Activated T-helper 1 cell treated with anti-CD3 and anti-CD28 coated beads, Interleukin-12 subunit alpha, Interleukin-12 subunit beta, Interleukin-2, Interleukin-4 antibody, amounts not matched to agents 30 ng/mL and 10 ng/mL and 1 ng/mL, durations not matched to agents 14 hours and 24 hours and 36 hours (primary cell): Measurements from ENCODE around the gene OR10P1. TPM values are rescaled to one million over a fixed set of nuclear protein-coding genes. Genes with fewer than 3 reads are reported as not detected.

Source experiments
- DNase-seq: peaks from one replicate; pipeline ENCODE4 v3.0.0; 2021; ENCODE audit warnings: low spot score
- H3K27ac Mint-ChIP-seq: one replicate; pipeline ENCODE4 v1.8.0; 2021; ENCODE audit warnings: mild to moderate bottlenecking, mixed read lengths
- H3K27me3 Mint-ChIP-seq: one replicate; pipeline ENCODE4 v1.8.0; 2022; ENCODE audit warnings: mild to moderate bottlenecking, moderate library complexity, mixed read lengths; ENCODE audit not compliant: insufficient read depth
- H3K36me3 Mint-ChIP-seq: one replicate; pipeline ENCODE4 v1.8.0; 2021; ENCODE audit warnings: low read depth, mixed read lengths
- H3K4me1 Mint-ChIP-seq: one replicate; pipeline ENCODE4 v1.8.0; 2021; ENCODE audit warnings: low read depth, mixed read lengths
- H3K4me3 Mint-ChIP-seq: one replicate; pipeline ENCODE4 v1.8.0; 2021; ENCODE audit warnings: mild to moderate bottlenecking, moderate library complexity, mixed read lengths
- H3K9me3 Mint-ChIP-seq: one replicate; pipeline ENCODE4 v1.8.0; 2021; ENCODE audit warnings: mixed read lengths
- intact Hi-C: fragments of 100-400 bp; cut with micrococcal nuclease; formaldehyde crosslinking; loops from one replicate; pipeline ENCODE4 v1.15.1; 2024
- total RNA-seq: library from RNA; stranded (reverse); gene quantifications from 2 replicates; pipeline ENCODE4 v1.2.3, GENCODE V29; 2022

Gene OR10P1
- total RNA-seq, 1 donor from 2014 or later: not detected

DNA sequence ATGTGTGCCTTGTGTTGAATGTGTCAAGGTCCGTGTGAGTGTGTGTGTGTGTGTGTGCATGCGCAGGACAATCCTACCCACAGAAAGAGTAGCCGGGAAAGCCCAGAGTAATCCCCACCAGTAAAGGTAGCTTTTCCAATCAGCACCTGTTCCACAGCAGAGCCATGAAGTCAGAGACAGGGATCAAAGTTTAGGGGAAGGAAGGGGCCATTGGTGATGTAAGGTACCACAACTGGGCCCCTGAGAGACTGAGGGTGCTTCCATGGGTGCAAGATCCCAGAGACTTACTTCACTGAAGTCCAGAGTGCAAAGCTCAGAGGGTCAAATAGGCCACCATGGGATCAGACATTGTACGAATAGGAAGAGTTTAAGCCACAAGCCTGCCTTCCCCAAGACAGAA lies 20.5 kb downstream of the OR10P1 start:
- intact Hi-C loops: loop anchor here (2.0 kb wide), 2 partner anchors 28 to 38 kb away; no protein-coding TSS in a partner anchor

DNA sequence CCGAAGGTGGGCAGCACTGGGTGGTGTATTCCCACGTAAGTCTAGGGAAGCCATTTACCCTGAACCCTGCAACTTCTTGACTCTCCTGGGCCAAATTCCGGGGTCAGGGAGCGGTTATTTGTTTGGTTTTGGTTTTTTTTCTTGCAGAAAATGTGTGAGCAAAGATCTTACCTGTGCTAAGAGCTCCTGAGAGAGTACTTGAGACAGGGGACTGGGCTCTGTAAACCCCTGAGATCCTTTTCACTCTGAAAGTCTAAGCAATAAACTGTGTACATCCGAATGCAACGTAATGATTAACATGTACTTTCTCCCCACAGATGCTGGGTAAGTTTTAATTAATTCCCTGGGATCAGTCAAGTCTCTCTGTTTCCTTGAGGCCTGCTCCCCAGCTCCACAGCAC lies 21.5 kb downstream of the OR10P1 start:
- DNase-seq: no peak
- Mint-ChIP-seq H3K27ac (no peak overlapping the region), H3K27me3 (peaks cover 23% of the 10 kb centered on the region), H3K4me3 (no peak overlapping the region), H3K9me3 (no peaks in the 10 kb centered on the region), H3K36me3 (no peaks in the 10 kb centered on the region), H3K4me1 (no peaks in the 10 kb centered on the region)
- intact Hi-C loops: no loop called here

More for the DNA sequence above, 20.5 kb downstream of the OR10P1 start:
- no peak for DNase-seq
- Mint-ChIP-seq H3K27me3 (peaks cover 17% of the 10 kb centered on the region), H3K4me1 (no peaks in the 10 kb centered on the region), H3K36me3 (no peaks in the 10 kb centered on the region), H3K27ac (no peak overlapping the region), H3K4me3 (no peak overlapping the region), H3K9me3 (no peaks in the 10 kb centered on the region)

- Mint-ChIP-seq H3K36me3 (no peaks in the 10 kb centered on the region), H3K9me3 (no peaks in the 10 kb centered on the region), H3K4me1 (no peaks in the 10 kb centered on the region), H3K4me3 (no peak overlapping the region), H3K27ac (no peak overlapping the region), H3K27me3 (peaks cover 25% of the 10 kb centered on the region)
- no peak for DNase-seq
- intact Hi-C loops: no loop called here
These were observed 22.1 kb downstream of the OR10P1 start for GRCh38 chr12:55658635-55659391.

DNA sequence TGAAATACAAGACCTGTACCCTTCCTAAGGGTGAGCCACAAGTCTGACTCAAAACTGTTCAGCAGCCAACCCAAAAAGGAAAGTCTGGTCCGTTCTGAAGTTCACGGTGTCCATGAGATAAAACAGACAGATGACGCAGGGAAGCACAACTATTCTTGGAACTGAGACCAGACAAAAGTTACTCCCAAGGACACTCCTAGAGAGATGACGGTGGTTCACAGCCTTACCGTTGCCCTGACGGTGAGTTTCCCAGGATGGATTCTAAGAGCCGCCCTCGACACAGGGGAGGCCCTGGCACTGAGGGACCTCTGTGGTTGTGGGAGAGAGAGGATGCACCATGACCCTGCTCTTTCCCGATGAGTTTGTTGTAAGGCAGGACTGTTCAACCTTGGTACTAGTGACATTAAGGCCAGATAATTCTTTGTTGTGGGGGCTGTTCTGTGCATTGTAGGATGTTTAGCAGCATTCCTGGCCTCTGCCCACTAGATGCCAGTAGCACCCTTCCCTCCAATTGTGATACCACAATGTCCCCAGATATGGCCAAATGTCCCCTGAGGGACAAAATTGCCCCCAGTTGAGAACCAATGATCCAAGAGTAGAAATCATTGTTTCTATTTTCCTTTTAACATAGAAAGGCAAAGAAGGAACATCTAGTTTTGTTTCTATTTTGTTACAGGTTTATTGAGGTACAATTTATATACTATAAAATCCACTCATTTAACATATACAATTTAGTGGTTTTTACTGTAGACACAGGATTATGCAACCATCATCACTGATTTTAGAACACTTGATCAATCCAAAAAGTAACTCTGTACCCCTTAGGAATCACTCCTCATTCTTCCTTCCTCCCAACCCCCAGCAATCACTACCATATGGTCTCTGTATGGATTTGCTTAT lies 23.0 kb downstream of the OR10P1 start:
- no peaks in the 10 kb centered on the region for H3K9me3 Mint-ChIP-seq
- H3K27ac Mint-ChIP-seq: no peak overlapping the region
- intact Hi-C loops: loop anchor here (1.0 kb wide), 1 partner anchor 78 kb away; no protein-coding TSS in a partner anchor
- H3K4me1 Mint-ChIP-seq: no peaks in the 10 kb centered on the region
- no peak for DNase-seq
- no peak overlapping the region for H3K4me3 Mint-ChIP-seq
- H3K36me3 Mint-ChIP-seq: no peaks in the 10 kb centered on the region
- peaks cover 25% of the 10 kb centered on the region for H3K27me3 Mint-ChIP-seq

DNA sequence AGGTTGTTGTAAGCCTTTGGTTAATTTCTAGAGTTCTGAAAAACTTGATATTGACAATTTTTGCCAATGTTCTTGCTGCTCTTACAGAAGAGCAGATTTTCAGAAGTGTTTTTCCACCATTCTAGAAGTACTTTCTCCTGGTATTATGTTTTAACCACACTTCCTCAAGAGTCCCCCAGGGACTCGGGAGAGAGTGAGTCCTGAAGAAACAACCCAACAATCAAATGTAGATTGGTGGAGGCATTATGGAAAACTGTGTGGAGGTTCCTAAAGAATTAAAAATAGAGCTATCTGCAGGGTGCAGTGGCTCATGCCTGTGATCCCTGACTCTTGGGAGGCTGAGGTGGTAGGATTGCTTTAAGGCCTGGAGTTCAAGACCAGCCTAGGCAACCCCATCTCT lies 26.7 kb downstream of the OR10P1 start:
- H3K9me3 Mint-ChIP-seq: no peaks in the 10 kb centered on the region
- no peak overlapping the region for H3K4me3 Mint-ChIP-seq
- no peaks in the 10 kb centered on the region for H3K36me3 Mint-ChIP-seq

GRCh38 chr12:55664826-55665225 lies 28.1 kb downstream of the OR10P1 start:
- peaks cover 19% of the 10 kb centered on the region for H3K27me3 Mint-ChIP-seq
- H3K4me1 Mint-ChIP-seq: no peaks in the 10 kb centered on the region
- no peak for DNase-seq
- no peaks in the 10 kb centered on the region for H3K9me3 Mint-ChIP-seq
- H3K4me3 Mint-ChIP-seq: no peak overlapping the region
- H3K27ac Mint-ChIP-seq: no peak overlapping the region
- intact Hi-C loops: no loop called here
- no peaks in the 10 kb centered on the region for H3K36me3 Mint-ChIP-seq

More for the DNA sequence above, 26.7 kb downstream of the OR10P1 start:
- intact Hi-C loops: no loop called here
- DNase-seq: no peak
- no peaks in the 10 kb centered on the region for H3K4me1 Mint-ChIP-seq
- H3K27me3 Mint-ChIP-seq: peaks cover 27% of the 10 kb centered on the region
- no peak overlapping the region for H3K27ac Mint-ChIP-seq

DNA sequence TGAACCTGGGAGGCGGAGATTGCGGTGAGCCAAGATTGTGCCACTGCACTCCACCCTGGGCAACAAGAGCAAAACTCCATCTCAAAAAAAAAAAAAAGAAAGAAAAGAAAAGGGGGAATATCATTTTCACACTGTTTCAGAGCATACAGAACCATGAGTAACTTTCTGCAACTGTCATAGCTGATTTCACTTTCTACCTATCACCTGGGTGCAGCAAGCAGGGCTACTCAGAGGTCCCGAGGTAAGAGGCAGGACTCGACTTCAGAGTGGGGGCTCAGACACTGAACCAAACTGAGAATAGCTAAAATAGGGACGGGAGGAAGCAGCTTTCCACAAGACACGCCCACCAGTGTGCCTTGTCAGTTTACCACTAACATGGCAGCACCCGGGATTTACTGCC lies 29.8 kb downstream of the OR10P1 start:
- Mint-ChIP-seq H3K27me3 (peaks cover 18% of the 10 kb centered on the region), H3K9me3 (no peaks in the 10 kb centered on the region)

DNA sequence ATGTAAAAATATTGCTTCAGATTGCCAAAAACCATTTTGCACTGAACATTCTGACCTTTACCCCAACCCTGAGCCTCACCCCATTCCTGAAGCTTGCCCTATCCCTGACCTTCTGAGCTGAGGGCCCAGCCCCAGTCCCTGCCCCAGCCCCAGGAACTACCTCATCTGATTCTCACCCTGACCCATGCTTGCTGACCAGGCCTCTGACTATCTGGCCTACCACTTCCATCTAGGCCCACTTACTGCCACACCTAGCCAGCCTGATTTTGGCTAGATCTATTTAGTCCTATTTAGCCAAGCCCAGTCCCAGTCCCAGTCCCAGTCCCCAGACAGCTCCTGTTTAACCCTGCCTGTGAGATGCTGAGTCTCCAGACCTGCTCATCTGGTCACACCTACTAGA lies 33.6 kb downstream of the OR10P1 start:
- intact Hi-C loops: no loop called here
- DNase-seq: no peak
- H3K27me3 Mint-ChIP-seq: peaks cover 15% of the 10 kb centered on the region
- no peak overlapping the region for H3K27ac Mint-ChIP-seq
- no peaks in the 10 kb centered on the region for H3K9me3 Mint-ChIP-seq
- no peak overlapping the region for H3K4me3 Mint-ChIP-seq
- no peaks in the 10 kb centered on the region for H3K36me3 Mint-ChIP-seq
- no peaks in the 10 kb centered on the region for H3K4me1 Mint-ChIP-seq

More for the DNA sequence above, 29.8 kb downstream of the OR10P1 start:
- Mint-ChIP-seq H3K4me1 (no peaks in the 10 kb centered on the region), H3K4me3 (no peak overlapping the region), H3K36me3 (no peaks in the 10 kb centered on the region), H3K27ac (no peak overlapping the region)
- no peak for DNase-seq
- intact Hi-C loops: no loop called here

DNA sequence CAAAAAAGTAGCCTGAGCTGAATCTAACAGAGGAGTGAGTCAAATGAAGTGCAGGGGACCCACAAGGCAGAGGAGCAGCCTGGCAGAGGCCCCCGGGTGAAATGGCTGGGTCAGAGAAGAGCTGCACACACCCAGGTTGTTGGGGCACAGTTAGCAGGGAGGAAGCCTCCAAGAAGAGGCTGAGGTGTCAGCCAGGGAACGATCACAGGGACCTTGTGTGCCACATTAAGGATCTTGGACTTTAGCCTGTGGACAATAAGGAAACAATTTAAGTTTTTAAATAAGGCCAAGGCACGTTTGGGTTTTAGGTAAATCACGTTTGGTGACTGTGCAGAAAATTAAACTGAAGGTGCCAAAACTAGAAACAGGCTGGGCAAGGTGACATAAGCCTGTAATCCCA lies 35.1 kb downstream of the OR10P1 start:
- H3K27me3 Mint-ChIP-seq: peaks cover 13% of the 10 kb centered on the region
- no peaks in the 10 kb centered on the region for H3K4me1 Mint-ChIP-seq
- DNase-seq: no peak
- no peak overlapping the region for H3K27ac Mint-ChIP-seq
- no peaks in the 10 kb centered on the region for H3K9me3 Mint-ChIP-seq
- H3K4me3 Mint-ChIP-seq: no peak overlapping the region
- H3K36me3 Mint-ChIP-seq: no peaks in the 10 kb centered on the region
- intact Hi-C loops: no loop called here

DNA sequence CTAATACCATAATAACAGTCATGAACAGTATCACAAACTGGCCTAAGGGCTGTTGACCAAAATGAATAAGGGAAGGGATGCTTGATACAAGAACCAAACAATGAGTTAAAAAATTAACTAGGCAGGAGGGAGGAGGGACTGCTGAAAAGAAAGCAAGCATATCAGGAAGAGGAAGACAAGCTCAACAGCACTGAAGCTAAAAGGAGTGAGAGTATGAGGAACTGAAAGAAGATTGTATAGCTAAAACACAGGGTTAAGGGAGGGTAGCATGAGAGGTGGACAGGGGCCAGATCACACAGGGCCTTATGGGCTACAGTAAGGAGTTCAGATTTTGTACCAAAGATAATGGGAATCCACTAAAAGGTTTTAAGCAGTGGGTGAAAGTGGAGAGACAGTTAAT lies 36.9 kb downstream of the OR10P1 start:
- Mint-ChIP-seq H3K36me3 (no peaks in the 10 kb centered on the region), H3K4me3 (no peak overlapping the region), H3K27ac (no peak overlapping the region), H3K4me1 (no peaks in the 10 kb centered on the region), H3K27me3 (peaks cover 13% of the 10 kb centered on the region), H3K9me3 (no peaks in the 10 kb centered on the region)
- intact Hi-C loops: no loop called here
- DNase-seq: no peak

GRCh38 chr12:55675666-55676065 lies 39.0 kb downstream of the OR10P1 start:
- Mint-ChIP-seq H3K4me1 (no peaks in the 10 kb centered on the region), H3K27ac (no peak overlapping the region), H3K36me3 (no peaks in the 10 kb centered on the region), H3K9me3 (no peaks in the 10 kb centered on the region), H3K4me3 (no peak overlapping the region), H3K27me3 (peaks cover 28% of the 10 kb centered on the region)
- DNase-seq: no peak
- intact Hi-C loops: no loop called here

DNA sequence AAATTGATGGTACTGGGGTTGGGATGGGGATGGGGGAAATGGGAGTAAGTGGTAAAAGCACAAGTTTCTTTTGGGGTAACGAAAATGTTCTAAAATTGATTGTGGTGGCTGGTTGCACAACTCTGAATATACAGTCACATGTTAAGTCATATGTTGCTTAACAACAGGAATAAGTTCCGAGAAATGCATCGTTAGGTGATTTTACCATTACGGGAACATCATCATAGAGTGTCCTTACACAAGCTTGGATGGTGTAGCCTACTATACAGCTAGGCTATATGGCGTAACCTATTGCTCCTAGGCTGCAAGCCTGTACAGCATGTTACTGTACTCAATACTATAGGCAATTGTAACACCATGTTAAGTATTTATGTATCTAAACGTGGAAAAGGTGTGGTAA lies 40.0 kb downstream of the OR10P1 start:
- DNase-seq: no peak
- no peak overlapping the region for H3K27ac Mint-ChIP-seq
- no peaks in the 10 kb centered on the region for H3K36me3 Mint-ChIP-seq
- H3K9me3 Mint-ChIP-seq: no peaks in the 10 kb centered on the region
- intact Hi-C loops: no loop called here
- H3K27me3 Mint-ChIP-seq: peaks cover 36% of the 10 kb centered on the region
- H3K4me3 Mint-ChIP-seq: no peak overlapping the region
- peaks cover 10% of the 10 kb centered on the region for H3K4me1 Mint-ChIP-seq

- no peak for DNase-seq
- Mint-ChIP-seq H3K27ac (no peak overlapping the region), H3K36me3 (no peaks in the 10 kb centered on the region), H3K4me1 (peaks cover 10% of the 10 kb centered on the region), H3K4me3 (no peak overlapping the region), H3K9me3 (no peaks in the 10 kb centered on the region), H3K27me3 (peaks cover 34% of the 10 kb centered on the region)
- intact Hi-C loops: no loop called here
These were observed 43.0 kb downstream of the OR10P1 start for GRCh38 chr12:55679691-55680090.
